ENCODE results near the gene MCC. TPM values are rescaled to one million over a fixed set of nuclear protein-coding genes. Genes with fewer than 3 reads are reported as not detected.

Gene MCC
- total RNA-seq, 2 donors from 2014 or later: 164 to 187 TPM

DNA sequence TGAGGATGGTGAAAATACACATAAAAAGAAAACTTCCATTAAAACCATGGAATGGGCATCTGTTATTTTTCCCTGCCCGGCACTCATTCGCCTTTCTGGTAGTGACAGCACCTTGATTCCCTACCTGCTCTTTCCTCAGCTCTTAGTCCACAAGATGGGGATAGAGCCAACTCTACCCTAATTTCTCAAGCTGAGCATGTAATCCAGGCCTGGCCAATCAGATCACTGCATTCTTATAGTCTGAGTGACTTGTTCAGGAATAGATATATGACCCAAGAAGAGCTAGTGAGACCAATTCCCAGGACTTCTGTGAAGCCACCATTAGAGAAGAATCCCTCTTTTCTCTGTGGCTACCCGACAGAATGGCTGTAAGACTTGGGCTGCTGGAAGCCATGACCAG is 111.6 kb downstream of the MCC start:
- Histone ChIP-seq H3K27ac (ENCODE audit: low read depth, low read length) (no peak overlapping the region), H3K9ac (ENCODE audit: extremely low read depth, low read length, poor library complexity, severe bottlenecking) (no peak overlapping the region), H3K9me3 (ENCODE audit: control insufficient read depth, low read length) (no peaks in the 10 kb centered on the region), H3K36me3 (ENCODE audit: control insufficient read depth, insufficient read depth, low read length) (no peaks in the 10 kb centered on the region), H3K27me3 (ENCODE audit: control insufficient read depth, insufficient read depth, low read length, poor library complexity, severe bottlenecking) (no peaks in the 10 kb centered on the region), H3K4me3 (ENCODE audit: low read length) (no peak overlapping the region), H3K4me1 (ENCODE audit: control insufficient read depth, insufficient read depth, low read length) (no peaks in the 10 kb centered on the region)
- Mint-ChIP-seq H3K9me3 (no peaks in the 10 kb centered on the region), H3K27me3 (ENCODE audit: insufficient read depth) (no peaks in the 10 kb centered on the region), H3K36me3 (ENCODE audit: low read depth) (no peaks in the 10 kb centered on the region), H3K4me3 (no peak overlapping the region), H3K27ac (no peak overlapping the region), H3K4me1 (no peaks in the 10 kb centered on the region)
- TF ChIP-seq, protein P1, sequence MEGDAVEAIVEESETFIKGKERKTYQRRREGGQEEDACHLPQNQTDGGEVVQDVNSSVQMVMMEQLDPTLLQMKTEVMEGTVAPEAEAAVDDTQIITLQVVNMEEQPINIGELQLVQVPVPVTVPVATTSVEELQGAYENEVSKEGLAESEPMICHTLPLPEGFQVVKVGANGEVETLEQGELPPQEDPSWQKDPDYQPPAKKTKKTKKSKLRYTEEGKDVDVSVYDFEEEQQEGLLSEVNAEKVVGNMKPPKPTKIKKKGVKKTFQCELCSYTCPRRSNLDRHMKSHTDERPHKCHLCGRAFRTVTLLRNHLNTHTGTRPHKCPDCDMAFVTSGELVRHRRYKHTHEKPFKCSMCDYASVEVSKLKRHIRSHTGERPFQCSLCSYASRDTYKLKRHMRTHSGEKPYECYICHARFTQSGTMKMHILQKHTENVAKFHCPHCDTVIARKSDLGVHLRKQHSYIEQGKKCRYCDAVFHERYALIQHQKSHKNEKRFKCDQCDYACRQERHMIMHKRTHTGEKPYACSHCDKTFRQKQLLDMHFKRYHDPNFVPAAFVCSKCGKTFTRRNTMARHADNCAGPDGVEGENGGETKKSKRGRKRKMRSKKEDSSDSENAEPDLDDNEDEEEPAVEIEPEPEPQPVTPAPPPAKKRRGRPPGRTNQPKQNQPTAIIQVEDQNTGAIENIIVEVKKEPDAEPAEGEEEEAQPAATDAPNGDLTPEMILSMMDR (conservative IDR thresholded peaks at IDR 0.05): peak; percentile 35
- 99 to 100% methylated on average over 2 to 3 of the region's 3 CpGs for WGBS, 2 experiments (ENCODE audit: insufficient coverage in 1 of 2, insufficient read length in 1 of 2)
- peak; percentile 56 for DNase-seq

DNA sequence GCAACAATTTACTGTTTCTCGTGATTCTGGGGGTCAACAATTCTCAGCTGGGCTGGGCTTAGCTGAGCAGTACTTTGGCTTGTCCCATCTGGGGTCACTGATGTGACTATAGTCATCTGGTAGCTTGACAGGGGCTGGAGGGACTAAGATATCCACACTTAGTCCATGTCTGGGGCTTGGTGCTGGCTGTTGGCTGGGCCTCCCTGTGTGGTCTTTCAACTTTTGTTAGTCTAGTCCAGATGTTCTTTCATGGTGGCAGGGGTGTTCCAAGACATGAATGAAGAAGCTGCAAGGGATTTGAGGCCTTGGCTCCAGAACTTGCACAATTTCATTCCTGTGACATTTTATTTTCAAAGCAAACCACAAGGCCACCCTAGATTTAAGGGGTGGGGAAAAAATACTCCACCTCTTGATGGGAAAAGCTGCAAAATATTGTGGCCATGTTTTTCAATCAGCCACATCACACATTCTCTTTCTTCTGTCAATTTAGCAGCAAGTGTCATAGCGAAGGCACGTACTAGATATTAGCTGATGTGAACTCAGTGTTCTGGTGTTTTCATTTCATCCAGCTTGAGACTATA is 112.7 kb downstream of the MCC start:
- H3K9ac ChIP-seq (ENCODE audit: extremely low read depth, low read length, poor library complexity, severe bottlenecking): no peak overlapping the region
- H3K36me3 Mint-ChIP-seq (ENCODE audit: low read depth): no peaks in the 10 kb centered on the region
- H3K4me1 Mint-ChIP-seq: no peaks in the 10 kb centered on the region
- H3K4me3 ChIP-seq (ENCODE audit: low read length): no peak overlapping the region
- TF ChIP-seq, protein P1 (conservative IDR thresholded peaks at IDR 0.05): no peak
- H3K9me3 Mint-ChIP-seq: no peaks in the 10 kb centered on the region
- DNase-seq: no peak
- no peaks in the 10 kb centered on the region for H3K27me3 ChIP-seq (ENCODE audit: control insufficient read depth, insufficient read depth, low read length, poor library complexity, severe bottlenecking)
- H3K27ac ChIP-seq (ENCODE audit: low read depth, low read length): no peak overlapping the region
- WGBS, 2 experiments (ENCODE audit: insufficient coverage in 1 of 2, insufficient read length in 1 of 2): 50 to 80% methylated on average over 1 to 3 of the region's 3 CpGs
- H3K27me3 Mint-ChIP-seq (ENCODE audit: insufficient read depth): no peaks in the 10 kb centered on the region
- H3K9me3 ChIP-seq (ENCODE audit: control insufficient read depth, low read length): no peaks in the 10 kb centered on the region
- H3K36me3 ChIP-seq (ENCODE audit: control insufficient read depth, insufficient read depth, low read length): no peaks in the 10 kb centered on the region
- H3K4me3 Mint-ChIP-seq: no peak overlapping the region
- H3K4me1 ChIP-seq (ENCODE audit: control insufficient read depth, insufficient read depth, low read length): no peaks in the 10 kb centered on the region
- no peak overlapping the region for H3K27ac Mint-ChIP-seq

DNA sequence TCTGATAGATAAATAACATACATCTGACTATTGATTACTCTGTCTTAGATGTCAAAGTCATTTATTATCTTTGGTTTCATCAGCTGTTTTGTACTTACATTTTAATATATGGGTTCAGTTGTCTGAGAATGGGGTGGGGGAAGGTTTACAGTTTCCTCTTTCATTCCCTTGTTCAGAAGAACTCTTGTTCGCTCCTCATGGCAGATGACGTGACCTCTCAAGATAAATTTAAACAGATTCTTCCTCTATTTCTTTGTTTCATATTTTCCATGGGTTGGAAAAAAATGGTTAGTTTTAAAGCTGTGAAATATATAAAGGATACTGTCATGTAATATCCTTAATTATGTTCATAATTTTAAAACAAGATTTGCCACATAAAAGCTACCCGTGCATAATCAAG is 114.8 kb downstream of the MCC start:
- Histone ChIP-seq H3K36me3 (ENCODE audit: control insufficient read depth, insufficient read depth, low read length) (no peaks in the 10 kb centered on the region), H3K9ac (ENCODE audit: extremely low read depth, low read length, poor library complexity, severe bottlenecking) (no peak overlapping the region), H3K27me3 (ENCODE audit: control insufficient read depth, insufficient read depth, low read length, poor library complexity, severe bottlenecking) (peaks cover 4% of the 10 kb centered on the region), H3K4me1 (ENCODE audit: control insufficient read depth, insufficient read depth, low read length) (no peaks in the 10 kb centered on the region), H3K9me3 (ENCODE audit: control insufficient read depth, low read length) (no peaks in the 10 kb centered on the region), H3K4me3 (ENCODE audit: low read length) (no peak overlapping the region), H3K27ac (ENCODE audit: low read depth, low read length) (no peak overlapping the region)
- WGBS, 2 experiments (ENCODE audit: insufficient coverage in 1 of 2, insufficient read length in 1 of 2): 100% methylated on average over 3 of the region's 3 CpGs; no CpG with 5 or more reads in 1 of the 2 experiments
- Mint-ChIP-seq H3K4me3 (no peak overlapping the region), H3K36me3 (ENCODE audit: low read depth) (no peaks in the 10 kb centered on the region), H3K27me3 (ENCODE audit: insufficient read depth) (no peaks in the 10 kb centered on the region), H3K27ac (no peak overlapping the region), H3K9me3 (no peaks in the 10 kb centered on the region), H3K4me1 (no peaks in the 10 kb centered on the region)
- TF ChIP-seq, protein P1 (conservative IDR thresholded peaks at IDR 0.05): no peak
- no peak for DNase-seq
